Right forelimb (tissue), 1 donor: ENCODE measurements around the gene TACC2.

Source experiments
- DNase-seq: peaks from one replicate; pipeline ENCODE4 v3.0.0-alpha.2; 2018

Gene TACC2

GRCh38 chr10:122172361-122173008 lies 183.5 kb downstream of the TACC2 start:
- no peak for DNase-seq

- no peak for DNase-seq
These were observed 184.4 kb downstream of the TACC2 start for GRCh38 chr10:122173337-122173736.

GRCh38 chr10:122173766-122174435 lies 184.9 kb downstream of the TACC2 start:
- no peak for DNase-seq

GRCh38 chr10:122176232-122177213 lies 187.6 kb downstream of the TACC2 start:
- DNase-seq = no peak

- DNase-seq = no peak
These were observed 189.7 kb downstream of the TACC2 start for GRCh38 chr10:122178655-122179054.

- DNase-seq = no peak
These were observed 192.2 kb downstream of the TACC2 start for GRCh38 chr10:122181041-122181732.

- DNase-seq = no peak
These were observed 192.9 kb downstream of the TACC2 start for GRCh38 chr10:122181876-122182275.

- DNase-seq = no peak
These were observed 193.3 kb downstream of the TACC2 start for GRCh38 chr10:122182308-122182707.

GRCh38 chr10:122184254-122184653 lies 195.3 kb downstream of the TACC2 start:
- DNase-seq = no peak

- no peak for DNase-seq
These were observed 196.7 kb downstream of the TACC2 start for GRCh38 chr10:122185643-122186042.

- DNase-seq = no peak
These were observed 198.2 kb downstream of the TACC2 start for GRCh38 chr10:122186816-122187810.

GRCh38 chr10:122188706-122189105 lies 199.7 kb downstream of the TACC2 start:
- no peak for DNase-seq

- no peak for DNase-seq
These were observed 200.2 kb downstream of the TACC2 start for GRCh38 chr10:122189185-122189584.

- DNase-seq = no peak
These were observed 201.4 kb downstream of the TACC2 start for GRCh38 chr10:122190176-122190943.

- DNase-seq = no peak
These were observed 203.1 kb downstream of the TACC2 start for GRCh38 chr10:122191936-122192541.

GRCh38 chr10:122194251-122194650 lies 205.3 kb downstream of the TACC2 start:
- DNase-seq = no peak

- DNase-seq = no peak
These were observed 207.3 kb downstream of the TACC2 start for GRCh38 chr10:122196218-122196617.

GRCh38 chr10:122197611-122198222 lies 208.8 kb downstream of the TACC2 start:
- no peak for DNase-seq

- no peak for DNase-seq
These were observed 209.7 kb downstream of the TACC2 start for GRCh38 chr10:122198631-122199030.

- no peak for DNase-seq
These were observed 210.1 kb downstream of the TACC2 start for GRCh38 chr10:122199070-122199469.
